Forelimb muscle (tissue), 1 donor: ENCODE data around the gene C1QTNF8. TPM values are rescaled to one million over a fixed set of nuclear protein-coding genes. Genes with fewer than 3 reads are reported as not detected.

Experiments used
- DNase-seq: peaks from one replicate; pipeline ENCODE4 v3.0.0-alpha.2; 2013; ENCODE audit warnings: low read depth
- polyA plus RNA-seq: library from polyadenylated mRNA; unstranded; fragments of 120-200 nt; gene quantifications from one replicate; pipeline ENCODE4 v1.2.1, GENCODE V29; 2013; ENCODE audit not compliant: insufficient read length

C1QTNF8 gene
- polyA plus RNA-seq, 1 donor: not detected

DNA sequence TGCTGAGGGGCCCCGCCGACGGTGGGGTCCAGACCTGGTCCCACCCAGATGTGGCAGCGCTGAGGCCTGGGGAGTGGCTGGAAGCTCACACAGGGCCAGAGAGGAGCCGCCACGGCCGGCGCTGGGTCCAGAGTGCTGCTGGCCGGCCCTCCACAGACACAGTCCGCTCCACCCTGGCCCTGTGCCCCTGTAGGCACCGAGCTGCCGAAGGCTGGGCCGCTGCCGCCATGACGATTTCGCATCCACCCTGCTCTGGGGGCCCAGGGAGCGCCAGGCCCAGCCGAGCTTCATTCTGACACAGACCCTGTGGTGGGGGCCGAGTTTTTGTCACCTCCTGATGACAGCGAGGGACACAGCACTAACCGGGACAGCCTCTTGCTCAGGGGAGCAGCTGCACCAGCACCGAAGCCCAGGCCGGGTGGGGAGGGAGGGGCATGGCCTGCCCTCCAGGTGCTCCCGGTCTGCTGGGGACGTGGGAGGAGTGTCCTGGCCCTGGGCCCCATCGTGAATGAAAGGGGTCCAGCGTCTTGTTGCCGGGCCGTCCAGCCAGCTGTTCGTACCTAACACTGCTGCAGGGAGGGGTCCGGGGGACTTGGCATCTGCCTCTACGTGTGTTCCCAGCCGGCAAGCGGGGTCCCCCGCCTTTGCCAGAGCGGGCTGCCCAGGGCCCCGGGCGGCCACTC lies 50.6 kb downstream of the C1QTNF8 start:
- DNase-seq: no peak

DNA sequence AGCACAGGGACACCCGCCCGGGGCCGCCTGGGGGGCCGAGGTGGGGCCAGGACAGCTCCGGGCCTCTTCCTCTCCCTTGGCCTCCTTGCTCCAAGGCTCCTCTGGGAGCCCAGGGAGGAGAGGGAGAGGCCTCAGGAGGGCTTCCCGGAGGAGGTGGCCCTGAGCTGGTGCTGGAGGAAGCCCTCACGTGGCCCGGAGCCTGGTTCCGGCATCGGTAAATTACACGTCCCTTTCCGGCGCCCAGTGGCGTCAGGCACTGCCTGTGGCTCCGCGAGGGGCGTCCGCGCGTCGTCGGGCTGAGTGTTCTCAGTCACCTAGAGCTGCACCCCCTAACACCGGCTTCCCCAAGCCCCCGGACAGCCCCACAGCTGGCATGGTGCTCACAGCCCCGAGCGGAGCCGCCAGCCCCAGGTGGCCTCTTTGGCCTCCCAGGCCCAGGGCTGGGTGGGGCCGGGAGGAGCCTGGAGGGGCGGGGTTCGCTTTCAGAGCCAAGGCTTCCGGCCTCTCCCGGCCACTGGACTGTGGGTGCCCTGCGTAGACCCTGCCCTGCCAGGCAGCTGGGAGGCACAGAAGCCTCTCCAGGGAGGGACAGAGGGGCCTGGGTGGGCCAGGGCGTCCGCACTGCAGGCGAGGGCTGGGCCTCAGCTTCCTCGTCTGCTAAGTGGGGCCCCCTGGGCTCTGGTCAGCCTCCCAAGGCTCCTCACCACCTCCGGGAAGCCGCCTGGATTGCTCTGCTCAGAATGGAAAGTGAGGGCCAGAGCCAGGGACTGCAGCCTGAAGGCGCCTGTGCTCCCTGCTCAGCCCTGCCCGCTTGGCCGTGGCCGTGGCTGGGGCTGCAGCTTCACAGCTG lies 51.4 kb downstream of the C1QTNF8 start:
- no peak for DNase-seq

DNA sequence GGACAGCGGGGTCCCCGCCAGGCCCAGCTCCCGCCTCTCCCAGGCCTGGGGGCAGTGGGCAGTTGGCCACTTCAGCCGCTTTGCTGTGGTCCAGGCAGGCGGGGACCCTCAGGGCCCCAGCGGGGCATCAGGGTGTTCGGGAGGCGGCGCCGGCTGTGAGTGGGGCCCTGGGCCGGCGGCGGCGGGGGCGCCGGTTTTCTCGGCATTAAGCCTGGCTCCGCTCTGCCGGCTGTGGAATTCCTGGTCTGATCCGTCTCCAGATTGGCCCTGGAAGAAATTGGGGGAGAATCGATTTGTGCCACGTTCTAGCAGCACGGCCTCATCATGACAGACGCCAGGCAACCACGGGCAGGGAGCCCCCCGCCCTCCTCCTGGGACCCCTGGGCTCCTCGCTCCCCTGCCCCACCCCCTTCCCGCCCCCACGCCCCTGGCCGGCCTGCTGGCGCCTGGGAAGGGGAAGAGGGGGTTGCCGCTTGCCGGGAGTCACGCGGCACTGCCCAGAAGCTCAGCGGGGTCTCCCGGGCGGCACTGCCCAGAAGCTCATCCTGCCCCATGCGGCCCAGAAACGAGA lies 52.1 kb downstream of the C1QTNF8 start:
- DNase-seq: no peak

DNA sequence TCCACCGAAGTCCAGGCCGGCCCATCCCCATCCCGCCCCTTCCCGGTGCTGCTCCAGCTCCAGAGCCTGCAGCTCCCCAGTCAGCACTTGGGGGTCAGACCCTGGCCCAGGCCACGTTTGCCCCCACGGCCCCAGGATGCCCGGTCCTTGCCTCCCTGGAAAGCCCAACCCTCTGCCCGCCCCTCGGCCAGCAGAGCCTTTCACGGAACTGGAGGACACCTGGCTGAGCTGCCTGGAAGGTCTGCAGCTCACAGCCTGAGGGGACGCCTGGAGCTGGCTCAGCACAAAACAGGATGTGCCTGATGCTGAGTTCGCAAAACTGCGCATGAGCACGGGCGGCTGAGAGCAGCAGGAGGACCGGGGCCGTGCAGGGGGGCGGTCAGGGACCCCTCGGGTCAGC lies 53.2 kb downstream of the C1QTNF8 start:
- DNase-seq: no peak

DNA sequence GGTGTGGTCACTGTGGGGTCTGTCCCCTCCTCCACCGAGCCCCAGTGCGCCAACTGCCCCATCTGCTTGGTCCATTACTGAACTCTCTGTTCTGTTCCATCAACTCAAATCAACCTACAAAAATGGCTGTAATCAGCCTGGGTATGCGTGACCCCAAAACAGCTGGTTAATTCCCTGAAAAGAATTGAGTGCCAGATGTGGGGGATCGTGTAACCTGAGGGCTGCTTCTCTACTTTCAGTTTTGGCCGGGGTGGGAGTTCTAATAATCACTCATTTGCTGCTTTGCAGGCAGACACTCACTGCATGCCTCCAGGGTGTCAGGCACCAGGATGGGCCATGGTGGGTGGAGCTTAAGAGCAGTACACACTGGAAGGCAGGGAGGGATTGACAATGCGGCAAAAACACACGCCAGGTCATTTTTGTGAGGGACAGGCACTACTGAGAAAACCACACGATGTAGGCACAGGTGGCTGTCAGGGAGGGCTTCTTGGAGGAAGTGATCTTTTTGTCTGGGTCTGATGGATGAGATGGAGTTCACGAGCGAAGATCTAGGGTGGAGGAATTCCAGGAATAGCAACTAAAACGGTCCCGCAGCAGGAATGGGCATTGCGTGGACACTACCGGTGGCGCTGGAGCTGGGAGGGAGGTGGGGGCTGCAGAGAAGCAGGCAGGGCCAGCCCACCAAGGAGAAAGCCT lies 53.8 kb downstream of the C1QTNF8 start:
- no peak for DNase-seq

DNA sequence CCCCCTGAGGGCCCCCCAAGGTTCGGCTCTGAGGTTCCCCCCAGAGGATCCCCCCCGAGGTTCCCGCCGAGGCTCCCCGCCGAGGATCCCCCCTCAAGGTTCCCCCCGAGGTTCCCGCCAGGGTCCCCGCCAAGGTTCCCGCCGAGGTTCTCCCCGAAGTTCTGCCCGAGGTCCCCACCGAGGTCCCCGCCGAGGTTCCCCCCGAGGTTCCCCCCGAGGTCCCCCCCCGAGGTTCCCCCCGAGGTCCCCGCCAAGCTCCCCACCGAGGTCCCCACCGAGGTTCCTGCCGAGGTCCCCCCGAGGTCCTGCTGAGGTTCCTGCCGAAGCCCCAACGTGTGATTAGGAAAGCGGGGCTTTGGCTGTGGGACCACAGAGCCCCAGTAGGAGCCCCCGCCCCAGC lies 55.7 kb downstream of the C1QTNF8 start:
- DNase-seq: no peak

DNA sequence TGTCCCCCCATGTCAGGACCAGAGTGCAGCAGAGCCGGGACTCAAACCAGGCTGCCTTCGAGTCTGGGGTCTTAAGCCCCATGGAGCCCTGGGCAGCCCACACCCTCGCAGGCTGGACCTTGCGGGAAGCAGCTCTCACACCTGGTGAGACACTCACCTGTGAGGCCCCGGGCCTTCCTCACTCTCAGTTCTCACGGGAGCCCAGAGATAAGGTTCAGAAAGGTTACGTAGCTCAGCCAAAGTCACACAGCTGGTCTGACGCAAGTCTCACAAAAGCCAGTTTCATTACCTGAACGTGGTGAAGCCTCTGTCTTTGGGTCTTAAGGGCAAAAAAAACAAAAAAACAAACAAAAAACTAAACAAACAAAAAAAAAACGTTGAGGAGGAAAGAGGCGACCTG lies 56.3 kb downstream of the C1QTNF8 start:
- DNase-seq: no peak

DNA sequence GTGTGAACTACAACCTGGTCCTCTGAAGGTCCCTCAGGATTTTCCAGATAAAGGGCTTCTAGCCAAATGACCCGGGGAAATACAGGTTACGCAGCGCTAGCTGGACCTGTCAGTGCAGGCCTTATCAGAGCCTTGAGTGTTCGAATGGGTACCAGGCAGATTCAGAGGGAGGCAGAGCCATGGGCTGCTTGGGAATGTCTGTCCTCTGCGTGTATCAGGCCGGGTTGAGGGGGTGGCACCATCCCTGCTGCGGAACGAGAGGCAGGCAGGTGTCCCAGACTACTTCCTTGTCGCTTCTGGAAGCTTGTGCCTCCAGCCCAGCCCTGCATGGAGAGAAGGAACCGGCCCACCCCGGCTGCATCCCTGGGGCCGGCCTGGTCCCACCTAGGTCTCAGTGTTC lies 57.1 kb downstream of the C1QTNF8 start:
- DNase-seq: no peak

Other genes starting within 250 kb of the C1QTNF8 start
- 9.4 TPM for gene LMF1, start 125.3 kb downstream of the C1QTNF8 start, polyA plus RNA-seq
- 36.9 TPM for gene SOX8, start 114.5 kb downstream of the C1QTNF8 start, polyA plus RNA-seq
- gene SSTR5, start 23.5 kb downstream of the C1QTNF8 start, polyA plus RNA-seq: not detected
- gene CACNA1H, start 56.9 kb upstream of the C1QTNF8 start, polyA plus RNA-seq: 51.6 TPM
- 1.4 TPM for gene TPSG1, start 129.0 kb upstream of the C1QTNF8 start, polyA plus RNA-seq
- gene TPSB2, start 133.9 kb upstream of the C1QTNF8 start, polyA plus RNA-seq: 2.6 TPM
- gene TPSAB1, start 144.5 kb upstream of the C1QTNF8 start, polyA plus RNA-seq: 1.2 TPM
- gene TPSD1, start 159.8 kb upstream of the C1QTNF8 start, polyA plus RNA-seq: 0.49 TPM
- gene UBE2I, start 213.4 kb upstream of the C1QTNF8 start, polyA plus RNA-seq: 91.1 TPM
- gene BAIAP3, start 237.4 kb upstream of the C1QTNF8 start, polyA plus RNA-seq: 0.65 TPM